ENCODE results near the gene MUS81. TPM values are rescaled to one million over a fixed set of nuclear protein-coding genes. Genes with fewer than 3 reads are reported as not detected.

Gene MUS81
- total and polyA plus RNA-seq, 2 donors (not counting 3 experiments of a cell fraction or from before 2014, with no cell fraction given) = 57.9 to 76.9 TPM

GRCh38 chr11:65862941-65863888, 3.0 kb downstream of the MUS81 start:
- no peaks in the 10 kb centered on the region for H3K27me3 ChIP-seq (ENCODE audit: control insufficient read depth in 2 of 2, insufficient read depth in 2 of 2, low read length in 2 of 2)
- no peak for DNase-seq (ENCODE audit: low read depth, low spot score)
- H3K9me1 ChIP-seq (replicated peaks; ENCODE audit: control insufficient read depth, extremely low read depth, insufficient read depth, low read length) = no peaks in the 10 kb centered on the region
- no peaks in the 10 kb centered on the region for H3K9me3 ChIP-seq (replicated peaks; ENCODE audit: control insufficient read depth, insufficient read depth, low read length)
- ChIA-PET POLR2A (no interaction called here), CTCF (interaction anchor here (0.8 kb wide), 2 partner anchors 25 to 83 kb away, joined by 3 to 4 read pairs; partner anchors contain the start of gene FIBP)
- H3K4me3 ChIP-seq (replicated peaks in 1 of 3; ENCODE audit: insufficient read depth in 1 of 3, low read depth in 1 of 3, low read length in 3 of 3) = no peak overlapping the region
- H2AFZ ChIP-seq (ENCODE audit: low read depth, low read length) = no peak overlapping the region
- BruUV-seq (replicated peaks) = no TSS peak
- dilution Hi-C loops (cut with MboI; ENCODE audit: extremely low pct_ligation_motif_present, low sequenced_read_pairs) = no loop called here
- intact Hi-C loops (cut with micrococcal nuclease) = no loop called here
- no peak overlapping the region for H3K4me2 ChIP-seq (ENCODE audit: insufficient read depth, low read length)
- FAIRE-seq = no peak
- H3K4me1 ChIP-seq (ENCODE audit: control insufficient read depth, extremely low read depth, insufficient read depth, low read length) = peaks cover 27% of the 10 kb centered on the region
- no peaks in the 10 kb centered on the region for H4K20me1 ChIP-seq (replicated peaks; ENCODE audit: control insufficient read depth, extremely low read depth, insufficient read depth, low read length)
- no peak overlapping the region for H3K9ac ChIP-seq (replicated peaks; ENCODE audit: extremely low read depth, insufficient read depth, low read length)
- H3K79me2 ChIP-seq (ENCODE audit: control insufficient read depth, insufficient read depth, low read length) = peaks cover 33% of the 10 kb centered on the region
- no peak for TF ChIP-seq POLR2AphosphoS5 (IDR thresholded peaks at IDR 0.05; ENCODE audit: insufficient read depth, low read depth, low read length)
- no peak for TF ChIP-seq JUN (IDR thresholded peaks at IDR 0.05; ENCODE audit: borderline replicate concordance, insufficient read depth, insufficient read length, low read depth)
- TF ChIP-seq FOS (IDR thresholded peaks at IDR 0.05; ENCODE audit: borderline replicate concordance, insufficient read depth, low read length) = no peak
- no peak for TF ChIP-seq POLR2A (IDR thresholded peaks at IDR 0.05; ENCODE audit: low read depth, low read length)
- TF ChIP-seq, protein P1, sequence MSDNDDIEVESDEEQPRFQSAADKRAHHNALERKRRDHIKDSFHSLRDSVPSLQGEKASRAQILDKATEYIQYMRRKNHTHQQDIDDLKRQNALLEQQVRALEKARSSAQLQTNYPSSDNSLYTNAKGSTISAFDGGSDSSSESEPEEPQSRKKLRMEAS (IDR thresholded peaks at IDR 0.05; ENCODE audit: insufficient read depth, insufficient read length) = no peak
- TF ChIP-seq, protein P2, sequence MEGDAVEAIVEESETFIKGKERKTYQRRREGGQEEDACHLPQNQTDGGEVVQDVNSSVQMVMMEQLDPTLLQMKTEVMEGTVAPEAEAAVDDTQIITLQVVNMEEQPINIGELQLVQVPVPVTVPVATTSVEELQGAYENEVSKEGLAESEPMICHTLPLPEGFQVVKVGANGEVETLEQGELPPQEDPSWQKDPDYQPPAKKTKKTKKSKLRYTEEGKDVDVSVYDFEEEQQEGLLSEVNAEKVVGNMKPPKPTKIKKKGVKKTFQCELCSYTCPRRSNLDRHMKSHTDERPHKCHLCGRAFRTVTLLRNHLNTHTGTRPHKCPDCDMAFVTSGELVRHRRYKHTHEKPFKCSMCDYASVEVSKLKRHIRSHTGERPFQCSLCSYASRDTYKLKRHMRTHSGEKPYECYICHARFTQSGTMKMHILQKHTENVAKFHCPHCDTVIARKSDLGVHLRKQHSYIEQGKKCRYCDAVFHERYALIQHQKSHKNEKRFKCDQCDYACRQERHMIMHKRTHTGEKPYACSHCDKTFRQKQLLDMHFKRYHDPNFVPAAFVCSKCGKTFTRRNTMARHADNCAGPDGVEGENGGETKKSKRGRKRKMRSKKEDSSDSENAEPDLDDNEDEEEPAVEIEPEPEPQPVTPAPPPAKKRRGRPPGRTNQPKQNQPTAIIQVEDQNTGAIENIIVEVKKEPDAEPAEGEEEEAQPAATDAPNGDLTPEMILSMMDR (IDR thresholded peaks at IDR 0.05; ENCODE audit: extremely low read depth in 1 of 2, insufficient read depth in 1 of 2, low read depth in 1 of 2, low read length in 2 of 2) = no peak
- no peak for TF ChIP-seq MYC (IDR thresholded peaks at IDR 0.05; ENCODE audit: low read depth, low read length)
- TF ChIP-seq EZH2 (IDR thresholded peaks at IDR 0.05; ENCODE audit: borderline replicate concordance, low read depth, low read length, severe bottlenecking) = no peak
- no peak for TF ChIP-seq GATA2 (IDR thresholded peaks at IDR 0.05; ENCODE audit: insufficient read depth, insufficient read length, low read depth, low read length)
- peaks cover 9 to 41% of the 10 kb centered on the region in 2 experiments for H3K36me3 ChIP-seq (ENCODE audit: control insufficient read depth in 2 of 2, extremely low read depth in 1 of 2, insufficient read depth in 2 of 2, low read length in 2 of 2)
- no peak overlapping the region for H3K27ac ChIP-seq (ENCODE audit: insufficient read depth, low read depth, low read length)

All from endothelial cell of umbilical vein (primary cell).